BJ (cell line): ENCODE measurements around the gene WDFY3. TPM values are rescaled to one million over a fixed set of nuclear protein-coding genes. Genes with fewer than 3 reads are reported as not detected.

Experiments
- CTCF ChIA-PET: fragments of 350-600 bp; formaldehyde crosslinking; extraction: SDS; loops from one replicate; lab custom pipeline; 2021; ENCODE audit warnings: antibody characterized with exemption, inconsistent platforms; lab: Yijun Ruan, JAX
- POLR2A ChIA-PET: fragments of 300-600 bp; sonication (Branson Sonifier 250); formaldehyde crosslinking; extraction: SDS; loops from one replicate; lab custom pipeline; 2021; ENCODE audit warnings: antibody characterized with exemption; lab: Charles Lee
- DNase-seq: peaks from one replicate; pipeline ENCODE4 v3.0.0-alpha.2; 2011; ENCODE audit warnings: low read depth
- H3K27me3 ChIP-seq: 2 replicates; pipeline ENCODE4 v1.6.0; 2011; ENCODE audit warnings: low read length; ENCODE audit not compliant: control insufficient read depth, insufficient read depth
- H3K36me3 ChIP-seq: 2 replicates; pipeline ENCODE4 v1.5.1; 2011; ENCODE audit warnings: low read length; ENCODE audit not compliant: control insufficient read depth, insufficient read depth
- H3K4me3 ChIP-seq: 2 replicates; pipeline ENCODE4 v1.5.1; 2011; ENCODE audit warnings: low read depth, mild to moderate bottlenecking, control low read depth, low read length
- CTCF ChIP-seq: IDR thresholded peaks from 2 replicates; pipeline ENCODE4 v1.5.1; 2011; ENCODE audit warnings: low read depth, mild to moderate bottlenecking, control low read depth, inconsistent platforms, low read length, moderate library complexity; ENCODE audit not compliant: insufficient read depth
- polyA plus RNA-seq: library from polyadenylated mRNA; depleted of rRNA; stranded (reverse); fragments of >200 nt; gene quantifications from 2 replicates; pipeline ENCODE4 v1.2.3, GENCODE V29; 2011

Gene WDFY3
- polyA plus RNA-seq, 1 experiment = 28.8 TPM

GRCh38 chr4:84722720-84723119, 243.8 kb downstream of the WDFY3 start:
- TF ChIP-seq CTCF = no peak
- POLR2A ChIA-PET = no interaction called here
- CTCF ChIA-PET = no interaction called here
- Histone ChIP-seq H3K36me3 (peaks cover 1% of the 10 kb centered on the region; the same call in 1 of the 2 replicates), H3K4me3 (no peak overlapping the region), H3K27me3 (no peaks in the 10 kb centered on the region)
- DNase-seq = no peak

GRCh38 chr4:84719115-84719514, 247.4 kb downstream of the WDFY3 start:
- Histone ChIP-seq H3K36me3 (peaks cover 1% of the 10 kb centered on the region; the same call in 1 of the 2 replicates), H3K27me3 (no peaks in the 10 kb centered on the region), H3K4me3 (no peak overlapping the region)
- POLR2A ChIA-PET = no interaction called here
- CTCF ChIA-PET = interaction anchor here (0.6 to 1.9 kb wide), 2 partner anchors 8 to 252 kb away, joined by 3 to 4 read pairs; no protein-coding TSS in a partner anchor
- no peak for TF ChIP-seq CTCF
- DNase-seq = no peak

- DNase-seq = no peak
- H3K4me3 ChIP-seq = no peak overlapping the region
- ChIA-PET CTCF (interaction anchor here (0.6 to 1.9 kb wide), 3 partner anchors 8 to 253 kb away, joined by 3 to 4 read pairs (median 3); no protein-coding TSS in a partner anchor), POLR2A (no interaction called here)
- no peaks in the 10 kb centered on the region for H3K27me3 ChIP-seq
- peaks cover 1% of the 10 kb centered on the region; the same call in 1 of the 2 replicates for H3K36me3 ChIP-seq
- TF ChIP-seq CTCF = no peak
Observed at GRCh38 chr4:84718699-84719098, 247.8 kb downstream of the WDFY3 start.

- peaks cover 15% of the 10 kb centered on the region for H3K36me3 ChIP-seq
Observed at GRCh38 chr4:84710548-84710947, 255.9 kb downstream of the WDFY3 start.

More at GRCh38 chr4:84710548-84710947, 255.9 kb downstream of the WDFY3 start:
- Histone ChIP-seq H3K4me3 (no peak overlapping the region), H3K27me3 (no peaks in the 10 kb centered on the region)
- TF ChIP-seq CTCF = no peak
- ChIA-PET POLR2A (no interaction called here), CTCF (interaction anchor here (0.8 kb wide), 1 partner anchor 27 kb away, joined by 3 read pairs; no protein-coding TSS in a partner anchor)
- no peak for DNase-seq
